GM19372 (cell line): ENCODE measurements around the gene ADAR.

ENCODE experiments used
- ATAC-seq: cut with Tn5 transposase; IDR thresholded peaks from one replicate; pipeline ENCODE4 v1.9.1; 2021; ENCODE audit warnings: mild to moderate bottlenecking, low read depth, moderate library complexity; ENCODE audit not compliant: unreplicated experiment

Gene ADAR

GRCh38 chr1:154533952-154534844 lies 73.8 kb downstream of the ADAR start:
- ATAC-seq: no peak
